GM21576 (cell line): ENCODE measurements around the gene CDK5R1.
"Not testable (repeated sequence)": the region's sequence is repeated elsewhere in the genome, so short reads cannot be mapped to it uniquely, and the experiment has no call there.

Experiments used
- ATAC-seq: cut with Tn5 transposase; IDR thresholded peaks from one replicate; pipeline ENCODE4 v1.9.1; 2021; ENCODE audit warnings: mild to moderate bottlenecking, moderate library complexity; ENCODE audit not compliant: unreplicated experiment

Gene CDK5R1

DNA sequence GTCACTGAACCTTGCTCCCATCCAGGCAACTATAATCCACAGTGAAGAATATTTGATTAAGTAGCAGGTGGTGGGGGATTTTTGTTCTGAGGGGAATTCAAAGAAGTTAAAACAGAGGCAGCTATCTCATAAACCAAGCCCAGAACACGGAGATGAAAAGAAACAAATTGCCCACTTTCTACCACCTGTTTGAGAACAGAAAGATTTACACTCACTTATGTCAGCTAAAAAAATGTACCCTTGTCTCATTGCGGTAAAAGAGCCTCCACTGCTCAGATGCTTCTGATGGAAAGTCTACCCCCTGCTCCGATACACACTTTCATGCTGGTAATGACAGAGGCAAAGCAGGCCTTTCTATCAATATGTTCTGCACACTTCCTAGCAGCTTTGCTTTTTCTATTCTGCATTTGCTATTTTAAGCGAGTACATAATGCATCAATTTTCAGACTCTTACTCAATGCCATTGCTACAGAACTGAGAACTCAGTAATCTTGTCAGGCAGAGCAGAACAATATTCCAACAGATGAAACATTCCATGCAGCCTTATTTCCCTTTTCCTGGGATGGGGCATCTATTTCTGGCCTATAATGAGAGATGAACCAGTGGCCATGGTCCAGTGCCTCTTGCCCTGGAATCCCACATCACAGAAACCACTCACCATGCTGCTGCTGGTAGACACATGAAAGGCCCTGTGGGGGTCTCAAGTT, 29.0 kb downstream of the CDK5R1 start:
- peak; percentile 40 for ATAC-seq

DNA sequence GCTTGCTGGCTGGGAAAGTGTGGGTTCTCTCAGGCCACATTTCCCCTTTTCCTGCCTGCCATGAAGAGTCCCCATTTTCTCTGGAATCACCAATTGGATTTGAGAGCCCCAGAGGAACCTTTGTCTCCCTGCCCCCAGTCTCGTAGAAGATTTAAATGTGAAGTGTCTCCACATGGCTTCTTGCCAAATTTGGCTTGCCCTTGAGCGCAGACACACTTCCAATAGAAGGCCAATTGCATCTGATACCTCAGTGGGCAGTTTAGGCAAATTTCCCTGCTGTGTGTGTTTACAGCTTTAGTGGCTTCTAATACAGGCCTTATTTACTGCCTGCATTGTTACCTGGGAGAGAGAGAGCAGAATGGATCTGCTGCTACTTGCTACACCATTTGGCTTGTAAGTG, 29.7 kb downstream of the CDK5R1 start:
- ATAC-seq, result no peak

DNA sequence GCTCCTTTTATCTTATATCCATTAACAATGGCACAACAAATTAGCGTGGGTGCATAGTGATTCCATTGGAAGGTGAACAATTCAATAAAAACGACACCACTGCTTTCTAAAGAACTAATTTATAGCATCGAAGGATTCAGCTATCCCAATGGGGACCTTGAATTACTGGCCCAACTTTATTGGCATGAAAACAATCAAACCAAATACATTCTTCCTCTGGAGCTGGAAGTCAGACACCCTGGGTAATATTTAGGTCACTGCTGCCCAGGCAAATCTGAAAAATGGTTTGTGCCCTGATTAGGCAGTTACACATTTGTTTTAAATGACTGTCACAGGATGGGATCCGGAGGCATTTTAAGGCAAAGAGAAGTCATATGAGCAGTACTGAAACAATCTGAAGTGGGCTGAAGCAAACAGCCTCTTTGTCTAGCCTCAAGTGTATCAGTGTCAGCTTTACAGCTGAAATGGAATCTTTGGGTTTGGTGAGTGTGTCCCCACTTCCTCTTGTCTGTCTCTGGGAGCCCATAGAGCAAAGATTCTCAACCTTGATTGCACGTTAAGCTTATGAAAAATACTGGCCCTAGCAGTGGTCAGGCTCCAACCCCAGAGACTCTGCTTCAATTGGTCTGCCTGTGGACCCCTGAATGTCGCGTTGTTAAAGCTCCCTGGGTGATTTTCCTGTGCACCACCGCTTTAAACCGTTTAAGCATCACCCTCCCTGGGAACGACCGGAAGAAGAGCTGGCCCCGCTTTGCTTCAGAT, 30.3 kb downstream of the CDK5R1 start:
- no peak for ATAC-seq

DNA sequence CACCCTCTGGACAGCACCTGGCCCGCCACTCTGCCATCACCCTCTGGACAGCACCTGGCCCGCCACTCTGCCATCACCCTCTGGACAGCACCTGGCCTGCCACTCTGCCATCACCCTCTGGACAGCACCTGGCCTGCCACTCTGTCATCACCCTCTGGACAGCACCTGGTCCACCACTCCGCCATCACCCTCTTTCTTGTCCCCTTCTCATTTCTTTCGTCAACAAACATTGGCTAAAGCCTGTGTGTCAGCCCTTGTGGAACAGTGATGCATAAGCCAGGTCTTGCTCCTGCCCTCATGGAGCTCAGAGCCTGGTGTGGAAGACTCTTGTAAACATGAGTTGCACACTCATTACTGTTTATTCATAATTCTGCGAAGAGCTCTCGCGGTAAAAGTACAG, 31.2 kb downstream of the CDK5R1 start:
- no peak for ATAC-seq

DNA sequence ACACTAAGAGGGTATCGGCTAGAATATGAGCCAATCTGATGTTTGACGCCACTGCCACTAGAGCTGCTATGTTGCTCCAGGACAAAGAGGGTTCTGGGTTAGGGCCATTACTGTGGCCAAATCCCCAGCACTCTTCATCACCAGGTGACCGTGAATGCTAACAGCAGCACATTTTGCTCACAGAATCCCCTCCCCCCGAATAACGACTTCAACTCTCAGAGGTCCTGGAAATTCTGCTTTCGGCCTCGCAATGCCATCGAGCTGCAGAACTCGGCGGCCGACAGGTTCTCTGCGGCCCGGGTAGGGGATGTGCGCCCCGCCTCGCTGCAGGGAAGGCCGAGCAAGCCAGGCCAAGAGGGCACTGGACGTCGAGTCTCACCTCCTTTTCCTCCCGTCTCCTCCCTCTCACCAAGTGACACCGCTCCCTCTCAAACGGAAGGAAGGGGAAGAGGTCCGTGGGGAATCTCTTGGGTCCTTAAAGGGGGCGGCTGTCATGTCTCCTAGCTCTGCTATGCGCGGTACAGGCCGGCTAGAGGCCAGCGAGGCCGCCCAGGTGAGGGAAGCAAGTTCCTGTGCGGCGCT, 31.9 kb downstream of the CDK5R1 start:
- ATAC-seq, result no peak

DNA sequence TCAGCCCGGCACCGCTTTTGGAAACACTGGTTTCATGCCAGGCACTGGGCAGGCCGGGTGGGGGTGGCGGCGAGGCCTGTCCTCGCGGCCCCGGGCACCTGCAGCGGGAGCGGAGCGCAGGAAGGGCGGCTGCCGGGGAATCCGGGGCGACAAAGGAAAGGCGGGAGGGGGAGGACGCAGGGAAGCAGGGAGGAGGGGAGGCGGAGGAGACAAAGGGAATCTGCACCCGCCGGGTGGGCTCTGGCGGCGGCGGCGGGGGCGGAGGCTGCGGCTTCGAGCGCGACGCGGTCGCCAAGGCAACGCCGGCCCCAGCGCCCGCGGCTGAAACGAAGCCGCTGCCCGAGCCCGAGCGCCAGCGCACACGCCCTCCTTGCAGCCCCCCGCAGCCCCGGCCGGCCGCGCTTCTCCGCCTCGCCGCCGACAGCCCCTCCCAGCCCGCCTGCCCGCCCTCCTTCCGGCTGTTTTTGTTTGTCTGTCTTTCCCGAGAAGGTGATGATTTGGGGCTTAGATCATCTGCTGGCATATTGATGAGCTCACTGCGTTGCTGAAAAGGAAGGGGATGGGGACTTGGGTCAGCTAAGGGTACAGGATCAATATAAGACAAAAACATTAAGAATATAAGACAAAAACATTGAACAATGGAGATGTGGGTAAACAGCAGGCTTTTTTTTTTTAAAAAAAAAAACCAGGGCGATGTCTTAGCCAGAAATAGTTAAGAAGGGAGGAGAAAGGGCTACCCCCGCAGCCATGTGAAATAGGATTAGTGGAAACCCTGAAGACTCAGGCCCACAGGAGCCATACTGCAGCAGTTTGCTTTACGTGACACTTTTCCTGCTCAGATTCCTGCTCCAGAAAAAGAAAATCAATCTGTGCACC, 32.7 kb downstream of the CDK5R1 start:
- no peak for ATAC-seq

DNA sequence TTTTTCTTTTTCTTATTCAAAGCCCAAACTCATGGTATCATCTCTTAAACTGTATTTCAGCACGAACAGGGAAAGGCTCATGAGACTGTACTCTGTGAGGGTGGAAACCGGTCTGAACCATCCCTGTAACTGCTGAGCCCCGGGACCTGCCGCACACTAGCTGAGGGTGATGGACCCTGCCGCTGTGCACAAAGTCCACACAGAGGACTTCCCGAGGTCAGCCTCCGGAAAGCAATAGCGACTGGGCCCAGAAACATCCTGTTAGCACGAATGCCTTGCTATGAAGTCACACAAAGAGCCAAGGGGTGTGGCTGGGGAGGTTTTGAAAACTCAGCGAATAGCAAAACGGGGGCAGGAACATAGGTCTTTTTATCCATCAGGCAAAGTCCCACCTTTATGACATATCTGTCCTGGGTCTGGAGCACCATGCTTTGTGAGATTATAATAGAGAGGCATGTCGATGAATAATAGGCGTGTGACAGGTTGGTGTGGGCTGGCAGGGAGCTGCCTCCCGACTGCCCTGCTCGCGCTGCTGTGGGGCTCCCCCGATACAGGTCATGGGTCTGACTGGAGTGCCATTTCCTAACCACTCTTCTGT, 33.4 kb downstream of the CDK5R1 start:
- no peak for ATAC-seq

DNA sequence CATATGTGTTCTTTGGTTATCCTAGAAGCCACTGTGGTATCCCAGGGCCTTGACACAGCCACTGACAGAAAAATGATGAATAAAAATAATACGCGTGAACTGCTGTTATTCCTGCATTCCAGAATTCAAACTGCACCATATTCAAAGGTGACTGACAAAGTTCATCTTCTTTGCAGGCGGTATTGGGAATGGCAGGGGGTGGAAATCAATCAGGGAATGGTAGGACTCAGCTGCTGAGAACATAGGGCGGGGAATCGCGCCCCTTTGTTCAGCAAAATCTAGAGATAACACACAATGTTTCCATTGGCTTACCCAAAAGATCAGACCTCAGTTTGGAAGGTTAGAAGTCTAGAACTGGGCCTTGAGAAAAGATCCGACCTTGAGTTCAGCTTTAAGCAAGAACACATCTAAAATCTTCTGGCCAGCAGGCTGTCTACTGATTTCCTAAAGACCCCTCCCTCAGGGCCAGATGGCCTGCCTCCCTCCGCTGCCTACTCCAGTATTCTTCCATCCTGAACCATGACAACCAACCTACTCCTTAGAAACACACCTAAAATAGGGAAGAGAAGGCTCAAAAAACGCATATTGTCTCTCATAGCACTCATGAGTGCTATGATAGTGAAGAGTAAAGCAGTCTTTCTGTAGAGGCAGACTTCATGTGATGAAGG, 34.1 kb downstream of the CDK5R1 start:
- no peak for ATAC-seq

DNA sequence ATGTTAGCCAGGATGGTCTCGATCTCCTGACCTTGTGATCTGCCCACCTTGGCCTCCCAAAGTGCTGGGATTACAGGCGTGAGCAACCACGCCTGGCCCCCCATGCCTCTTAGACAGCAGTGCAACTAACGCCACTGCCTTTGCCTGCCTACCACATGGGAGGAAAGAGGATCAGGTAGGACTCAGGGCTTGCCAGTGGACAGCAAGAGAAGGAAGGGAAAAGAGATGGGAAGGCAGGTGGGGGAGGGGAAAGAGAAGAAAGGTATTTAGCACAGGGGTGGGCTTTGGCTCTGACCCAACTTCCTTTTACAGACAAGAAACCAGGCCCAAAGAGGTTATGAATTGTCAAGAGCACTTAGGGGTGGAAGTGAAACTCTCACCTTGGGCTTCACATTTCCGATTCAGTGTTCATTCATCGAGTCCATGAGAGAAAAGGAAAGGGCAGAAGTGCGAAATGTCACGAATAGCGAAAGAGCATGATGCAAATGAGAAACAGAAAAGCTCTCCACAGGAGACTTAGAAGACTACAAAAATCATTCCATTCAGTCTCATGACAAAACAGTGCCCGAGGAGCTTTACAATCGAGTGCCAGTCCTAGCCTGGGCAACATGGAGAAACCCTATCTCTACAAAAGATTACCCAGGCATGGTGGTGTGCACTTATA, 36.4 kb downstream of the CDK5R1 start:
- ATAC-seq, result peak; percentile 51

DNA sequence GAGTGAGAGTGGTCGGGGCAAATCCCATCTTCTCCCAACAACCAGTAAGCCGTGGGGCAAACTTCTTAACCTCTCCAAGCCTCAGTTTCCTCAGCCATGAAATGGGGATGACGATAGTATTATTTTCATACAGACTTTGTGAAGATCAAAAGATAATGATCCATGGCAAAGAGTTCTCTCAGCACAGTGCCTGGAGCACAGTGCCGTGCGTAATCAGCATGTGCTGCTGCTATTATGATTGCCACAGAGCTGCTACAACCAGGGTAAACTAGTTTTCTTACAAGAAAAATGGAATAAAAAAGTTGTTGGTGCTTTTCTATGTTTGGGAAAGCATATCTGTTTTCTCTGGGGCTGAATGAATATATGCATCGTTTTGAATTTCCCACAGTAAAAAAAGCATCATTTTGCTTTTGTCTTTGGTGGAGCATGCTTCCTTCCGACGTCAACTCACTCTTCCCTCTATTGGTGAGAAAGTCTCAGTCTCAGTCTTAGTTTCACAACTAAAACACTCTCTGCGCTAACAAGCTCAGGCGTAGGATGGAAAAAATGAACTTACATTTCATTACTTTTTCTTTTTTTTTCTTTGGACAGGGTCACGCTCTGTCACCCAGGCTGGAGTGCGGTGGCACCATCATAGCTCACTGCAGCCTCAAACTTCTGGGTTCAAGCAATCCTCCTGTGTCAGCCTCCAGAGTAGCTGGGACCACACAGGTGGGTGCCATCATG, 37.2 kb downstream of the CDK5R1 start:
- ATAC-seq, result peak; percentile 37

DNA sequence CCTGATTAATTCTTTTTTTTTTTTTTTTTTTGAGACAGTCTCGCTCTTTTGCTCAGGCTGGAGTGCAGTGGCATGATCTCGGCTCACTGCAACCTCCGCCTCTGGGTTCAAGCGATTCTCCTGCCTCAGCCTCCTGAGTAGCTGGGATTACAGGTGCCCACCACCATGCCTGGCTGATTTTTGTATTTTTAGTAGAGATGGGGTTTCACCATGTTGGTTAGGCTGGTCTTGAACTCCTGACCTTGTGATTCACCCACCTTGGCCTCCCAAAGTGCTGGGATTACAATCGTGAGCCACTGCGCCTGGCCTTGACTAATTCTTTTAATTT, 37.7 kb downstream of the CDK5R1 start:
- ATAC-seq, result not testable (repeated sequence)

DNA sequence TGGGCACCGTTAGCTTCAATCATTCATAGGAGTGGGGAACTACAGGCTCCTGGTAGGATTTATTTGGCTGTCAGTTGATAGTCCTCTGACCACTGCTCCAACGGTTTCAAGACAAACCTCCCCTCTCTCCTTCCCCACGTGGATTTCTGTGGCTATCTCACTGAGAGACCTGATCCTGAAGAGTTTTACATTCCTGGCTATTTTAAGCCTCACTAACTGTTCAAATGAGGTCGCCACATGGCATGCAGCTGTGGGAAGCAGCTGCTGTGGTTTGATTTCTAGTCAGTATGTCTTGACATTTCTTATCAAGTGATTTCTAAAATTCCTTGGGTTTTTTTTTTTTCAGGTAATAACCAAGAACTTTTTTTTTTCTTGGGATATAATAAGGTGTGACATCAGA, 38.3 kb downstream of the CDK5R1 start:
- no peak for ATAC-seq

DNA sequence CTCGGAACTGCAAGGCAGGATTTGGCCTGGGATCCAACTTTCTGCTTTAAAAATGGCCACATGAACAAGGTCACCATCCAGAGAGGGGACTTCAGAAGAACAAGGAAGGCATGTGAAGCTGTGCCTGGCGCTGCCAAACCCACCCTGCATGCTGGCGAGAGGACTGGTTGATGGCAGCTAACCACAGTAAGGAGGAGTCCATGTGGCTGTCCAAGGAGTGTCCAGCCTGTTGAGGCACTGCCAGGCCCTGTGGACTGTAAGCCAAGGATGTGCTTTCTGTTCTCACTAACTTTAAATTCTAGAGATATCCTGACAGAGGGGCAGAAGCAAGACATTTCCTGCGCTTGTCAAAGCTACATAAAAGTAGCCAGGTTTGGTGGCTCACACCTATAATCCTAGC, 40.4 kb downstream of the CDK5R1 start:
- no peak for ATAC-seq

DNA sequence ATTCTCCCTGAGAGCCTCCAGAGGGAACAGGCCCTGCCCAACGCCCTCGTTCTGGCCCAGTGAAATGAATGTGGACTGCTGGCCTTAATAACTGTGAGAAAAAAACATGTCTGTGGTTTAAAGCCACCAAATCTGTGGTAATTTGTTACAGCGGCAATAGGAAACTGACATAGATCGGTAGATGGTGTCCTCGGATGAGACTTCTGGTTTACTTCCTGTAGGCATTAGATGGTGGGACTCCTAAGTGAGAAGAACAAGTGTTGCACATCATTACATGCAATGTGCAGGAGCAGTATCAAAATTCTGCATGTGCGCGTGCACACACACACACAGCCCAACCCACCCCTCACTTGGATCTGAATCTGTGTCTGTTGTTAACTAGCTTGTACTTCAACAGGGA, 42.0 kb downstream of the CDK5R1 start:
- ATAC-seq, result no peak

DNA sequence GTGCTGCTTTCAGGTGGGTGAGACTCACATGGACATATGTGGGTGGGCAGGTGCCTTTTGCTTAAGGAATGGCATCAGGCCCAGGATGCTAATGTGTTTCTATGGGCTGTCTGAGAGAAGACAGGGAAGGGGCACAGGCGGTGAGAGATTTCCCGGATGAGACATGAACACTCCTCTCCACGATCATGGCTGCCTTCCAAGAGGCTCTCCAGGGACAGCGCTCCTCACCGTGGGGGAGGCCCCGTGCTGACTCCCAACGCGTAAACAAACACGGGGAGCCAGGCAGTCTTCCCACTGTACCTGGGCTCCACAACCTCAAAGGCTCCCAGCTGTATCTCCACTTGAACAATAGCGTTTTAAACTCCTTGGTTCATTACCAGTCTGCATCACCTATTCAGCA, 42.8 kb downstream of the CDK5R1 start:
- no peak for ATAC-seq

DNA sequence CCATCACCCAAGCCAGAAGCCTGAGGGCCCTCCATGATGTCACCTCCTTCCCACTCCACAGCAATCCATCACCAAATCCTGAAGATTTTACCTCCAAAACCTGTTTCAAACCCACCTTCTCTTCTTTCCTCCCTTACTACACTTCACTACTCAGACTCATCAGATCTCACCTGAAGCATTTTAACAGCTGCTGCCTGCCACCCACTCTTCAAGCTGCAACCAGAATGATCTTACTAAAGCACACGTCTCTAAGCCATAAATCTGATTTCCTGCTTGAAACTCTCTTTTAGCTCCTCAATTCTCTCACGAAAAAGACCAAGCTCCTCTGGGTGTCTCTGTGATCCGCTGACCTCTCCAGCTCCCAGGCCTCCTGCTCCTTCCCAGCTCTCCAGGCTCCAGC, 46.5 kb downstream of the CDK5R1 start:
- ATAC-seq, result no peak

DNA sequence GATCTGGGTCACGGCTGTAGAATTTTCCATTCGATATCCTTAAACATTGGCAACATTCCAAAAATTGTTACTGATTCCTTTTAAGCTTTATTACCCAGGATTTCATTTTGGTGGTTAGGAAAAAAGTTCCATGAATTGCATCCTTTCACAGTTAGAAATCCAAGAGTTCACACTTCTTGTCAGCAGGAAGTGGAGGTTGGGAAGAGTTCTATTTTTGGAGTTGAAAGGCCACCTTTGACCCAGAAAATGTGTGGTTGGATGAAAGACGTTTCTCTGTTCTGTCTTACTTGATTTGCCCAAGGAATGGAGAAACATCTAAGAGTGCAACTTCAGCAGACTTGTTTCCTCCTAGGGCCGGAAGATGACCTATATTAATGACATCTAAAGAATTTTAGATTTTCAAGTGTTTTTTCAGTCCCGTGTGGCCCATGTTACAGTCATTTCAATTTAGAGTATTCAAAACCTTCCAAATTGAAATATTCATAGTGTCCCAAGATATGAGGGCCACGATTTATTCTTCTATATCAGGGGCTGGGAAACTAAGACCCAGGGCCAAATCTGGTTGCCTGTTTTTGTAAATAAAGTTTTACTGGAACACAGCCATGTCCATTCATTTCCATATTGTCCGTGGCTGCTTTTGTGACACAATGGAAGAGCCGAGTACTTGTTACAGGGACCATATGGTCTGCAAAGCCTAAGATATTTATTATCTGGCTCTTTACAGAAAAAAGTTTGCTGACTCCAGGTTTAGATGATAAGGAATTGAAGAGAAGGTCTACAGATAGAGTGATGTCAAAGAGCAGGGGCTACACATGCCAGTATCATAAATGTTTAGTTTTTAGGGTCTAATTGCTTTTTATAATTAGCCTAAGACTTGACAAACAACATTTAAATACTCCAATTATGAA, 50.2 kb downstream of the CDK5R1 start:
- ATAC-seq, result no peak
